HS-5 (cell line): ENCODE data around the gene STMN3.

Source experiments
- DNase-seq: peaks from one replicate; pipeline ENCODE4 v3.0.0-alpha.2; 2012; ENCODE audit warnings: low read depth

Gene STMN3

GRCh38 chr20:63653041-63653973, at the start of gene STMN3:
STMN3 (minus strand) TSS chr20:63653424; CDS start chr20:63653345, 79 bp downstream.
- no peak for DNase-seq

- no peak for DNase-seq
Measured at GRCh38 chr20:63702036-63702665, 48.9 kb upstream of the STMN3 start.

GRCh38 chr20:63701329-63702035, 48.3 kb upstream of the STMN3 start:
- no peak for DNase-seq

GRCh38 chr20:63701051-63701328, 47.8 kb upstream of the STMN3 start:
- no peak for DNase-seq

GRCh38 chr20:63700199-63701050, 47.2 kb upstream of the STMN3 start:
- DNase-seq = no peak

GRCh38 chr20:63699466-63700198, 46.4 kb upstream of the STMN3 start:
- DNase-seq = no peak

- DNase-seq = peak; percentile 81
Measured at GRCh38 chr20:63698739-63699465, 45.7 kb upstream of the STMN3 start.

GRCh38 chr20:63697868-63698545, 44.8 kb upstream of the STMN3 start:
- no peak for DNase-seq

- no peak for DNase-seq
Measured at GRCh38 chr20:63697357-63697867, 44.2 kb upstream of the STMN3 start.

GRCh38 chr20:63696628-63697356, 43.6 kb upstream of the STMN3 start, which contains the start of gene TNFRSF6B:
TNFRSF6B (plus strand) TSS chr20:63696652; CDS start chr20:63696768, 116 bp downstream.
- DNase-seq = no peak

GRCh38 chr20:63696306-63696627, 43.0 kb upstream of the STMN3 start:
- no peak for DNase-seq

- DNase-seq = no peak
Measured at GRCh38 chr20:63695424-63696305, 42.4 kb upstream of the STMN3 start.

- DNase-seq = no peak
Measured at GRCh38 chr20:63694584-63695423, 41.6 kb upstream of the STMN3 start.

- no peak for DNase-seq
Measured at GRCh38 chr20:63693733-63694583, 40.7 kb upstream of the STMN3 start.

GRCh38 chr20:63693083-63693732, 40.0 kb upstream of the STMN3 start:
- DNase-seq = no peak
